NCI-H226 (cell line): ENCODE results near the gene ATG5.
"Not testable (repeated sequence)": the region's sequence is repeated elsewhere in the genome, so short reads cannot be mapped to it uniquely, and the experiment has no call there.

Source experiments
- DNase-seq: peaks from one replicate; pipeline ENCODE4 v3.0.0-alpha.2; 2015

The ATG5 gene

DNA sequence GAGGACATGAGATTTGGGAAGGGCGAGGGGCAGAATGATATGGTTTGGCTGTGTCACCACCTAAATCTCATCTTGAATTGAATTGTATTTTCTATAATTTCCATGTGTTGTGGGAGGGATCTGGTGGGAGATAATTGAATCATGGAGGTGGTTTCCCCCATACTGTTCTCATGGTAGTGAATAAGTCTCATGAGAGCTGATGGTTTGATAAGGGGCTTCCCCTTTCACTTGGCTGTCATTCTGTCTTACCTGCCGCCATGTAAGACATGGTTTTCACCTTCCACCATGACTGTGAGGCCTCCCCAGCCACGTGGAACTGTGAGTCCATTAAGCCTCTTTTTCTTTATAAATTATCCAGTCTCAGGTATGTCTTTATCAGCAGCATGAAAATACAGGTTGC lies 173.1 kb downstream of the ATG5 start:
- DNase-seq = not testable (repeated sequence)

DNA sequence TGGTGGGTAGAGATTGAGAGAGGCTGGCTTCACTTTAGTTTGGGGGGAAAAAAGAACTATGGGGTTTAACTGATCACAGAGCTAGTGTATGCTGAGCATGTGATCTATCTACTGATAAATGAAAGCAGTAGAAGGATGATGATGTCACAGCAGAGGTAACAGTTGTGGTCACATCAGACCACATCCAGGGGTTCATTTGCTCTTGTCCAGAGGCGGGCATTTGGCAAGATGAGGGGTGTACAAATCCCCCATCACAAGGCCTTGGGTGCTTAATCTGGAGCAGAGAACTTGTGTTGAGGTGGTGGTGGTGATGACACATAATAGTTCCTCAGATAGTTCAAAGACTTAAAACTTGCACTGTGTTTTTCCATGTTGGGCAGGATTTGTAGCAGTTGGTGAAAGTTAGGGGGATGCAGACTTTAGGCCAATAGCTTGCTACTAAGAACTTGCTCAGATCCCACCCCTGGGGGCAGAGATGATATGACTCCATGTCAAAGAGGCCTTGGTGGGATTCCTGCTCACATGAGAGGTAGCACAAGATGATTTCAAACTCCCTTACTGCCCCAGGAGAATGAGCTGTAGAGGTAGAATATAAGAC lies 176.0 kb downstream of the ATG5 start:
- DNase-seq = no peak

DNA sequence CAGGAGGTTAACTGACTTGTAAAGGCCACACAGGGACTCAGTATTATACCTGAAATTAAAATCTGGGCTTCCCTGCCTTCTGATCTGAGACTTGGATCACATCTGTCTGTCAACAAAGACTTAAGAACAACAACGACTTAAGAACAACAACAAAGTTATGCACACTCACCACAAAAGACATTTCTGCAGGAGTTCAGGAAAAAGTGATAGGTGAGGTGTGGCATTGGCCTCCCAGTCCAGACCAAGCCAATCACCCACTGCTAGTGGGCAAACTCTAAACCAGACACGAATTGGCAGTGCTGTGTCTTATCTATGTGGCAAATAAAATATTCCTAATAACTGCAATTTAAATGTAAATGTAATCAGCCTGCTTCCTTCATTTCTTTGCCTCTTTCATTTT lies 178.1 kb downstream of the ATG5 start:
- no peak for DNase-seq

DNA sequence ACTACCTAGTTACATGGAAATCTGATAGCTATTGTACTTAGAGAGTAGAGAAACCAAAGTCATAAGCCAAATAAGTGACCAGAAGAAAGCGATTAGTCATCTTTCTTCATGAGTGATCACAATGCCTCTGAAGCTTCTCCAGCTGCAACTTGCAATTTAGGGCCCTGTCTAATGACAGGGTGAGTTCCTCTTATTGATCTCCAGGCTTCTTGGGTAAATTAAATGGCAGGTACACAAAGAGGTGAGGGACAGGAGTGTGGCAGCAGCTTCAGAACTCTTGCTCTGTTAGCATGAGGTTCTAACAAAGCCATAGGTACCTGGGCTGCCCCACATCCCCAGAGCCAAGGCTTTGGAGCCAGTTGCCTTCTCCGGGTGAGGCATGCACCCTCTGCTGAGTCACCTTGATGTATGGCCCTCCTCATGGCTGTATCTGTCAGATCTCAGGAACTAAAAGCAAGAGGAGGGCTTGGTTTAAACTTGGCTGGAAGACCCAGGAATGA lies 178.7 kb downstream of the ATG5 start:
- no peak for DNase-seq

DNA sequence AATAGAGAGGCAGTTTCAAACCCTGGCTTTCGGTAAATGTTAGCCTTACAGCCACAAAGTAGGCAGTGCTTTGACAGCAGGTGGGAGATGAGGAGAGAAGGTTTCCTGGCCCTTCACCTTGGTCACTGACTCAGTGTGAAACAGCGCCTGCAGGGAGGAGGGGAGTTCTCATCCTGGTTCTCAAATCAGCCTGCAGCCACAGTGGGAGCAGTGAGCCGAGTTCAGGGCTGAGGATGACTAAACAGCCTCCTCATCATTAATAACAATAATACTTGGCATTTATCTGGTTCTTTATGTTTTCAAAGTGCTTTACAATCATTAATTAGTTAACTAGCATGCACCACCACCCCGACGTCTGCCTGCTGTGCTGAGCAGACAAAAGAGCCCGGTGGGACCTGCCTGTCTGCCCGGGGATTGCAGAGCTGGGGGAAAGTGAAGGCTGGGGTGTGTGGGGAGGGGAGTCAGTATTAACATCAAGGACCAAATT lies 179.8 kb downstream of the ATG5 start:
- peak; percentile 26 for DNase-seq

DNA sequence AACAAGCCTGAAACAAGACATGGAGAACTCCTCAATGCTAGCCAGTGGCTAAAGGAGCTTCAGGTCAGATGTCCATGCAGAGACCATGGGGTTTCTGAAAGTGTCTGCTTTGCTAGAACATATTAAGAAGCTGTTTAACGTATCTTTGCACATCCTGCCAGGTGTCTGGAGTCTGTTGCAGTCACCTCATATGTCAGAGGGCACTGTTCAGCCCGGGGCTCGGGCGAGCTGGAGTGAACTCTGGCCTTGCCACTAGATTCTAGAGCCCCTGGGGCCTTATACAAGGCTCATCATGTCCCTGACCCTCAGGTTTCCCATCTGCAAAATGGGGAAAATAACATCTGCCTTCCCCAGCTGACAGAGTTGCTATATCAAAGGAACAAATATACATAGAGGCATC lies 180.4 kb downstream of the ATG5 start:
- DNase-seq = no peak

DNA sequence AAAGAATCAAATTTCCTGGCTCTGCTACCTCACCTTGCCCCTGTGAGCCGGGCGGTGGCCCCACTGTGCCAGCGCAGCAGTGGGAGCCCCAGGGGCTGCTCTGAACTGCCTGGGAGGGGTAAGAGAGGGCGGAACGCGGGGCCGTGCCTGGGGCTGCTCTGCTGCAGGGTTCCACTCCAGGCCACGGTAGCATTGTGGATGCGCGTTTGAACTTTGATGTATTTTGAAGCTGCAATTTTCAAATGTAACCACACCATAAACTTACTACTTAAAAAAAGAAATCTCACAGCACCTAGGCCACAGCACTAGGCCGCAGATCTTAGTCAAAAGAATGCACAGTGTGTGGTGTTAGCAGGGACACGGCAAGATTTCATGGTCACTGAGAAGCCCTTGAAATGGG lies 181.9 kb downstream of the ATG5 start:
- no peak for DNase-seq

DNA sequence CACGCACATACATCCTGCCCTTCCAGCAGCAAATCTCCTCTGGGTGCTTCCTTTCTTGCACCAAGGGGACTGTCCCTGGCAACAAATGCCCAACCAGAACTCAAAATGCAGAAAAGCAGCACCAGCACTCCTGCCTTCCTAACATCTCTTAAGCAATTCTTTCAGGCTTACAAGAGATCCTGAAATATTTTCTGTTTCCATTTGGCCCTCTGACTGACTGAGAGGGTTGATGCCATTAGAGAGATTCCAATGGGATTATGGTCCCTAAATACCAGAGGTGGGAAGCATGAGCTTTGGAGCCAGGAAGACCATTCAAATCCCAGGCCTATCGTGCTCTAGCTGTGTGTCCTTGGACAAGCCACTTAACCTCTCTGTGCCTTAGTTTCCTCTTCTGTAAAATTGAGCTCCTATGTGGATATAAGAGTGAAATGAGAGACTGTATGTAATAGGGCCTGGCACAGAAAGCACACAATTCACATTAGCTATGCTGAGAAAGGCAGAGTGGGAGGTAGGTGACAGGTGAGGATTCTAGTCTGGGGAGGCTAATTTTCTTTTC lies 182.6 kb downstream of the ATG5 start:
- DNase-seq = no peak

DNA sequence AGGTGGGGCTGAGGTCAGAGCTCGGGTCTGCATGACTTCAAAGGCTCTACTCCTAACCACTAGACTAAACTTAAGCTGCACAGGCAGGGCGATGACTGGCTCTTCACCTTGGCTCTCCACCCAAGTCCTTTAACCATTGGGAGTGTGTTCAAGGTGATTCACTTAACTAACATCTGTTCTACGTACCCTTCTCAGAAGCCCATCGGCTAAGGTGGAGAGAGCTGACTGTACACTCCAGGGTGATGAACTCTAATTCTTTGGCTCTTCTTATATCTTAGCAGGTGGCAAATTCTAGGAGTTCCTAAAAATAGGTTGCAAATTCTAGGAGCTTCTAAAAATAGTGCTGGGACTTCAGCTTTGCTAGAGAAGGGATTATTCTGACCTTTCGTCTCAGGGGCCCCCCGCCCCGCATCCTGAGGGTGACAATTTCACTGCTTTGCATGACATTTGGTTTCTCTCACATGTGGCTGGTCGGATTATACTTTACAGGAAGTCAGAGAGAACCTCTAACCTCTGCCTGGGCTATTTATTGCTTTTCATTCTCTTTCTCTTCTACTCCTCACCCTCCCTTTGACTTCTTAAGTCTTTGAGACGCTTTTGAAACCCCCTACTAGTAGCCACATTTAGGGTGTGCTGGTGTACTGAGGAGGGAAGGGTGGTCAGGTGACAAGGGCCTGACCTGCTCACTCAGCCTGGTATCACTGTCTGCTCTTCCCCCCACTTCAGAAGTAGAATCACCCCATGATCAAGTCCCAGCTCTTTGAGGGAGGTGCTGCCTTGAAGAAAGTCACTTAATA lies 183.9 kb downstream of the ATG5 start:
- no peak for DNase-seq

DNA sequence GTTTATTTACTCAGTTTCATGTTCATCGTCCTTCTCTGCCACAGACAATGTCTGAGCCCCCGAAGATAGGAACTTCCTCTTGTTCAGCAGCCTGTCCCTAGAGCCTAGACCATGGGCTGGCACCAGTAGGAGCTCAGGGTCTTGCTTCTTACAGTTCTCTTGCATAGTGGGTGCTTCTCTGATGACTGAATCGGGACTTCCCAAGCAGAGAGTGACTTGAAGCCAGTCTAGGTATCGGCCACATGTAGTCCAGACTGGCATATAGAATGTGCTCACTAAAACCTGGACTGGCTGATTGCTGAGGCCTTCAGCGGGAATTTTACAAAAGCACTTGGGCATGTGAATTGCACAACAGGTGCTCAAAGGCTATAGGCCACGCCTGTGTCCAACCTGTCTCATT lies 187.4 kb downstream of the ATG5 start:
- DNase-seq = no peak

DNA sequence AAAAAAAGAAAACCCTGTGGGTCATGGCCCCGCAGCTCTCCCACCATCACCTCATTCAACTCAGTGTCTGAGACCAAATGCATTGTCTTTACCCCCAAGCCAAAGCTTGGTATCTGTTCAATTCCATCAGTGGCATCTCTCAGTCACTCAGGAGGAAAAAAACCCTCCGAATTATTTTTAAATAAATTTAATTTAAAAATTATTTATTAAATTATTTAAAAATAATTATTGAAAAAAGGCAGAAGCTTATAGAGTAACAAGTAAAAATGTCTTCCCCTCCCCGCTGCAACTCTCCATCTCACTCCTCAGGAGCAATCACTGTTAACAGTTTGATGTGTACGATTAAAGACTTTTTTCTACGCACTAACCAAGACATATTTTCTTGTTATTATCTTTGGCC lies 188.7 kb downstream of the ATG5 start:
- no peak for DNase-seq

DNA sequence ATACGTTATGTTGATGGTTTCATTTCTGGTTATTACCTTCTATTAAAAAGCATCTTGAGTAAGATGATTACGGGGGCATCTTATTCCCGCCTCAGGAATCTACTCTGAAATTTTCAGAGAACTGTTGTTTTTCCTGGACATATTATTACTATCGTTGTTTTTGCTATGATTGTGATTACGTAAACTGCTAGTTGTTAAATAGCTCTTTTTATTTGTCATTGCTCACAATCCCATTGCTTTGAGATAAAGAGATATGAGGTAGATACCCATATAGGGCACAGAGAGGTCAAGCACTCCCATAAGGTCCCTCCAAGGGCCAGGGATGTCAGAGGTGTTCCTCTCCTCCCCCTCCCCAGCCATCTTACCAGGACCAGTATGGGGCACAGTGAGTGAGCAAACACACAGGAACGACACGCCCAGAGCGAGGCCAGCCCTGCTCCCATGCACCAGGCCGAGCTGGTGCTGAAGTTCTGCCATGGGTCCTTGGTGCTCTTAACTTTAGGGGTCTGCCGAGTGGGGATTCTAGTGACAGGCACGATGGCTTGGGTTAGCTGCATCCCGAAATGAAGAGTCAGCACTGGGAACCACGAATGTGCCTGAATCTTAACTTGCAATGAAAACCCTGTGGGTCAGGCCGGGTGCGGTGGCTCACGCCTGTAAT lies 189.5 kb downstream of the ATG5 start:
- DNase-seq = no peak

DNA sequence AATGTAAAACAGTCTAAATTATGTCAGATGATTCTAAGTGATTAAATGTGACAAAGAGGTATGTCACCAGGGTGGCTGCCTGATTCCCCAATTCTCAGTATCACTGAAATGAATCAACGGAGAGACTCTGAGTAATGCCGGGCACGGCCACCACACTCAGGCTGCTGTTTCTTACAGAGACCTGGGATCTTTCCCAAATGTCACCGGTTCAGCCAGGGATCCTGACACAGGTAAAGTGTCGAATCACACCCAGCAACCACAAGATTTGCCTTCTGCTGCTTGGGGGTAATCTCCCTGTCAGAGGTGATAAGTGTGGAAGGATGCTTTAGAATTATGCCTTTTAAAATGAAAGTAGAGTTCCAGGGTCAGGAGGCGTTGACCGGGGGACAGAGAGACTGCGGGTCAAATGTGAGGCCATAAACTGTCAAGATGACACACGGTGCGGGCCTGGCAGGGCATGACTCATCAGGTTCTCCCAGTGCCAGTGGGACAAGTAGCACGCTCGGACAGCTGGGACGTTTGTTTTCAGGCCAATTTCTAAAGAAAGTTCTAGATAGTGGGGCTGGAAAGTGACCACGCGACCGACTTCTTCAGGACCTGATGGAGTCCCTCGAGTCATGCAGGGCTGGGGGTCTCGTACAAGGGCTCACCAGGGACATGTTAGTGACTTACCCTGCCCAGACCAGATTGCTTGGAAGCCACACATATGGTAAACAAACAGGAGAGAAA lies 190.5 kb downstream of the ATG5 start:
- no peak for DNase-seq
